ENCODE data around the gene INSIG1.

INSIG1 gene

GRCh38 chr7:155297517-155298287 lies at the start of gene INSIG1:
TSS of gene INSIG1 (plus strand) at chr7:155297878. CDS start at chr7:155298286, 408 bp downstream.
- peak; percentile 91 to 92 for DNase-seq

- no peak for DNase-seq
Observed at GRCh38 chr7:155248366-155248756, 49.3 kb upstream of the INSIG1 start.

GRCh38 chr7:155251831-155252230 lies 45.8 kb upstream of the INSIG1 start:
- no peak for DNase-seq

GRCh38 chr7:155252444-155252887 lies 45.2 kb upstream of the INSIG1 start:
- no peak for DNase-seq

- no peak for DNase-seq
Observed at GRCh38 chr7:155252892-155253501, 44.7 kb upstream of the INSIG1 start.

GRCh38 chr7:155254018-155254417 lies 43.7 kb upstream of the INSIG1 start:
- DNase-seq = no peak

- no peak for DNase-seq
Observed at GRCh38 chr7:155255071-155255470, 42.6 kb upstream of the INSIG1 start.

GRCh38 chr7:155255621-155256020 lies 42.1 kb upstream of the INSIG1 start:
- no peak for DNase-seq

- no peak for DNase-seq
Observed at GRCh38 chr7:155256081-155256760, 41.5 kb upstream of the INSIG1 start.

GRCh38 chr7:155256761-155257481 lies 40.8 kb upstream of the INSIG1 start:
- no peak for DNase-seq

GRCh38 chr7:155257482-155258225 lies 40.0 kb upstream of the INSIG1 start:
- DNase-seq = no peak

- DNase-seq = no peak
Observed at GRCh38 chr7:155258226-155258560, 39.5 kb upstream of the INSIG1 start.

GRCh38 chr7:155259866-155260497 lies 37.7 kb upstream of the INSIG1 start:
- DNase-seq = no peak

- no peak for DNase-seq
Observed at GRCh38 chr7:155260498-155260872, 37.2 kb upstream of the INSIG1 start.

GRCh38 chr7:155261031-155261985 lies 36.4 kb upstream of the INSIG1 start:
- DNase-seq = no peak

GRCh38 chr7:155262031-155262430 lies 35.6 kb upstream of the INSIG1 start:
- no peak for DNase-seq

GRCh38 chr7:155263051-155263450 lies 34.6 kb upstream of the INSIG1 start:
- DNase-seq = no peak

GRCh38 chr7:155263581-155264143 lies 34.0 kb upstream of the INSIG1 start:
- DNase-seq = no peak

GRCh38 chr7:155265144-155265543 lies 32.5 kb upstream of the INSIG1 start:
- DNase-seq = no peak

- no peak for DNase-seq
Observed at GRCh38 chr7:155265961-155266360, 31.7 kb upstream of the INSIG1 start.

- no peak for DNase-seq
Observed at GRCh38 chr7:155266440-155266839, 31.2 kb upstream of the INSIG1 start.
